Measurements from ENCODE around the gene IQSEC1. TPM values are rescaled to one million over a fixed set of nuclear protein-coding genes. Genes with fewer than 3 reads are reported as not detected.

Gene IQSEC1
- total and polyA plus RNA-seq, 9 of the 15 experiments (the other 6 are each of a cell fraction or from before 2014, with no cell fraction given), result 0.56 to 39.0 (median 6.8) TPM

- TF ChIP-seq POLR2AphosphoS5 (IDR thresholded peaks at IDR 0.05; ENCODE audit: control insufficient read depth, insufficient read depth, low read depth, low read length), result peak; percentile 99
- TF ChIP-seq CBX8 (IDR thresholded peaks at IDR 0.05; ENCODE audit: borderline replicate concordance, extremely low read depth, low read depth, low read length, poor library complexity, severe bottlenecking), result no peak
- peak; percentile 91 for TF ChIP-seq SMARCA4 (IDR thresholded peaks at IDR 0.05)
- peak; percentile 66 for TF ChIP-seq RBBP5 (IDR thresholded peaks at IDR 0.05; ENCODE audit: borderline replicate concordance, insufficient read depth, low read length, poor library complexity, severe bottlenecking)
- no peak for TF ChIP-seq ZKSCAN8 (CRISPR knock-in tag; IDR thresholded peaks at IDR 0.05)
- TF ChIP-seq, protein P1, sequence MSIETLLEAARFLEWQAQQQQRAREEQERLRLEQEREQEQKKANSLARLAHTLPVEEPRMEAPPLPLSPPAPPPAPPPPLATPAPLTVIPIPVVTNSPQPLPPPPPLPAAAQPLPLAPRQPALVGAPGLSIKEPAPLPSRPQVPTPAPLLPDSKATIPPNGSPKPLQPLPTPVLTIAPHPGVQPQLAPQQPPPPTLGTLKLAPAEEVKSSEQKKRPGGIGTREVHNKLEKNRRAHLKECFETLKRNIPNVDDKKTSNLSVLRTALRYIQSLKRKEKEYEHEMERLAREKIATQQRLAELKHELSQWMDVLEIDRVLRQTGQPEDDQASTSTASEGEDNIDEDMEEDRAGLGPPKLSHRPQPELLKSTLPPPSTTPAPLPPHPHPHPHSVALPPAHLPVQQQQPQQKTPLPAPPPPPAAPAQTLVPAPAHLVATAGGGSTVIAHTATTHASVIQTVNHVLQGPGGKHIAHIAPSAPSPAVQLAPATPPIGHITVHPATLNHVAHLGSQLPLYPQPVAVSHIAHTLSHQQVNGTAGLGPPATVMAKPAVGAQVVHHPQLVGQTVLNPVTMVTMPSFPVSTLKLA (conservative IDR thresholded peaks at IDR 0.05), result peak; percentile 36 to 70; a peak in 3 of 4 replicates
- TF ChIP-seq KDM4B (IDR thresholded peaks at IDR 0.05; ENCODE audit: borderline replicate concordance in 2 of 2, low read depth in 1 of 2), result no peak
- TF ChIP-seq ETS2 (tag; IDR thresholded peaks at IDR 0.05; ENCODE audit: borderline replicate concordance, poor library complexity, severe bottlenecking), result no peak
- no peak for TF ChIP-seq ZNF699 (CRISPR knock-in tag; IDR thresholded peaks at IDR 0.05; ENCODE audit: insufficient replicate concordance)
- peak; percentile 79 for TF ChIP-seq ZFX (CRISPR knock-in tag; IDR thresholded peaks at IDR 0.05)
- TF ChIP-seq TAF7 (tag; IDR thresholded peaks at IDR 0.05), result no peak
- peak; percentile 85 for TF ChIP-seq HES1 (IDR thresholded peaks at IDR 0.05; ENCODE audit: low read depth)
- TF ChIP-seq RUNX1 (IDR thresholded peaks at IDR 0.05; ENCODE audit: low read depth), result peak; percentile 45; the same call in 1 of the 2 replicates
- TF ChIP-seq ZNF121 (CRISPR knock-in tag; conservative IDR thresholded peaks at IDR 0.05), result no peak
- peak in 1 of 2 experiments; percentile 98; a peak in 3 of 4 replicates for TF ChIP-seq TBL1XR1 (IDR thresholded peaks at IDR 0.05; ENCODE audit: low read length in 2 of 2)
- TF ChIP-seq LEF1 (IDR thresholded peaks at IDR 0.05), result peak; percentile 84
- TF ChIP-seq, protein P2, sequence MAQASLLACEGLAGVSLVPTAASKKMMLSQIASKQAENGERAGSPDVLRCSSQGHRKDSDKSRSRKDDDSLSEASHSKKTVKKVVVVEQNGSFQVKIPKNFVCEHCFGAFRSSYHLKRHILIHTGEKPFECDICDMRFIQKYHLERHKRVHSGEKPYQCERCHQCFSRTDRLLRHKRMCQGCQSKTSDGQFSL (CRISPR knock-in tag; IDR thresholded peaks at IDR 0.05), result no peak
- TF ChIP-seq, protein P2 (tag; IDR thresholded peaks at IDR 0.05), result 0 out of 4 replicates have a peak, but pooled peaks of 1 of the 2 experiments have one; percentile 14
- TF ChIP-seq FOXA1 (IDR thresholded peaks at IDR 0.05; ENCODE audit: borderline replicate concordance), result no peak
- TF ChIP-seq, protein P3, sequence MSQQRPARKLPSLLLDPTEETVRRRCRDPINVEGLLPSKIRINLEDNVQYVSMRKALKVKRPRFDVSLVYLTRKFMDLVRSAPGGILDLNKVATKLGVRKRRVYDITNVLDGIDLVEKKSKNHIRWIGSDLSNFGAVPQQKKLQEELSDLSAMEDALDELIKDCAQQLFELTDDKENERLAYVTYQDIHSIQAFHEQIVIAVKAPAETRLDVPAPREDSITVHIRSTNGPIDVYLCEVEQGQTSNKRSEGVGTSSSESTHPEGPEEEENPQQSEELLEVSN (IDR thresholded peaks at IDR 0.05; ENCODE audit: borderline replicate concordance in 1 of 2, extremely low read depth in 1 of 2, insufficient read depth in 1 of 2, insufficient read length in 1 of 2, low read depth in 1 of 2, low read length in 1 of 2, poor library complexity in 1 of 2, severe bottlenecking in 1 of 2), result peak; percentile 9 to 51
- 0 out of 2 replicates have a peak, but pooled peaks have one; percentile 6 for TF ChIP-seq ZNF311 (CRISPR knock-in tag; IDR thresholded peaks at IDR 0.05)
- no peak for TF ChIP-seq RFX1 (IDR thresholded peaks at IDR 0.05)
Measured at GRCh38 chr3:12953201-12953995, 119.8 kb downstream of the IQSEC1 start (continued).
